ENCODE data around the gene AIG1.
A peak's percentile ranks its signal among the peaks of the same experiment; 100 is the strongest.

Gene AIG1

GRCh38 chr6:143200167-143200770 is 139.6 kb downstream of the AIG1 start:
- DNase-seq = no peak

DNA sequence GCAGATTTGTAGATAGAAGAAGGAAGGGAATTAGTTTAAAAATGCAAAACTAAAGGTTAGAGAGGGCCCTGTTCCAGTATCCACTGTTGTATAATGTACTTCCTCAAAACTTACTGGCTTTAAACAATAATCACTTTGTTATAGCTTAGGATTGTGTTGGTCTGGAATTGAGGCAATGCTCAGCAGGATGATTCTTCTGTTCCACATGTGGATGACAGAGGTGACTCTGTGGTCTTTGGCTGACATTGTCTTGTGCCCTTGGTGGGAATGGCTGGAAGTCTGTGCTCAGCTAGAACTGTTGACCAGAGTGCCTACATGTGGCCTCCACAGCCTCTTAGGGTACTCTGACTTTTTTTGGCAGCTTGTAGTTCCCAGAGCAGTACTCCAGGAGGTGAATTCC is 143.4 kb downstream of the AIG1 start:
- no peak for DNase-seq

- no peak for DNase-seq
Observed at GRCh38 chr6:143205131-143205535, 144.4 kb downstream of the AIG1 start.

DNA sequence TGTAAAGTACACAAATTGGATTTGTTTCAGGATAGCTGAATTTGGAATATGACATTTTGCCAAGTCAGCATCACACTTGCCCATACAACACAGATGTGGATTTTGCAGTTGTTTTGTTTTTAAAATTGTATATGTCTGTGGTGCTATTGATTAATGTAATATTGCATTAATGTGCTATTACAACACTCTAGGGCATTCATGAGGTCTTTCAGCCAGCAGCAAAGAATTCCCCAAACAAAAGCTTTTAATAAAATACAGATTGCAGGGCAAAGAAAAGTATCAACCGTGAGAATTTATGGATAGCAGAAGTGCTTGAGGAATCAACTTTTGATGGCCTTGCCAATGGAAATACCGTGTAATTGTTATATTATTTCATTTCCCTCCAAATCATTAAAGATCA is 144.9 kb downstream of the AIG1 start:
- no peak for DNase-seq

DNA sequence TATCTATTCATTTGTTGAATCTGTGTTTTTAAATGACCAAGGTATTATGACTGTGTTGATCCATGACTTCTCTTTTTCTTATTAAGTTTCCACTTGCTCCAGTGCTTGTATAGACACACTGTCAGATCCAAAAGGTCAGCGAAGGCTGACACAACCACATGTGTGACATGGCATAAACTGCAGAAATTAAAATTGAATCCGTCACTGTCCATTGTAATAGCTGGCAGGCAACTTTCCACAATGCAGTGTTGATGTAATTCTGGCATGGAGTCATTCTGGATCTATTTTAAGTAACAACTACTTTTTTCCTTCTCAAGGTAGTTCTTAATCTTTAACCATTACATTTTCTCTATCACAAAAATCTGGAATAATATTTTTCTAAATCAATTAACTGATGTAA is 145.3 kb downstream of the AIG1 start:
- no peak for DNase-seq

GRCh38 chr6:143206550-143206949 is 145.9 kb downstream of the AIG1 start:
- DNase-seq = no peak

GRCh38 chr6:143210420-143210819 is 149.7 kb downstream of the AIG1 start:
- no peak for DNase-seq

DNA sequence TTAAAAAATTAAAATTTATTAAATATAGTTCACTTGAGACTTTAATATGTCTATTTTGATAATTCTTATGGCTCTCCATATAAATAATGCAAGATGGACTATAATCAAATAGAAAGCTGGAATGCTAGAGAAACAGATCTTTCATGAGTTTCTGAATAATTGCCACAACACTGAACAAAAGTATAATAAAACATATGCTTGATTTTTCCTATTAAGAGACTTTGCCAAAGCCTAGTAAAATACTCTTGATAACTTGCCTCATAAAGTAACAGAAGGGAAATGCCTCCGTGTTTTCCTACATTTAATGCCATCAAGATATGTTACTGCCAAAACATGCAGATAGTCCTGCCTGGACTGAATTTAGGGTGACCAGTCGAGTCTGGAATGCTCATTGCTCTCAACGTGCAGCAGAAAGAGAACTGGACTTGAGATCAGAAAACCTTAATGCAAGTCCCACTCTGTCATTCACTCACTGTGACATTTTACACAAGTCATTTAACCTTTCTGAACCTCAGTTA is 153.2 kb downstream of the AIG1 start:
- DNase-seq = no peak

DNA sequence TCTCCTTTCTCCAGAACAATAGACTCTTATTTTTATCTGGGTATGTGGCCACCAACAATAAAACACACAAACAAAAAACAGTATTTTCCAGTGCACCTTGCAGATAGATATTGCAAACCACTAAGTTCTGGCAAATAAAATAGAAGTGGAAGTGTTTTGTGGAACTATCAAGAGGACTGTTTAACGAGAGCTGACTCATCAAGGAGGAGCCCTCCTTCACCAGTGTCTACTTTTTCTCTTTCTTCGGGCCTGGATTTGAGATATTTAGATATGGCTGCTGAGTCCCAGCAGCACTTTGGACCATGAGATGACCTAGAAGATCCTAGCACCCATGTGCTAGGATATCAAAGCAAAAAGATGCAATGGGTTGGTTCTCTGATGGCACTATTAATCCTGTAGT is 154.7 kb downstream of the AIG1 start:
- no peak for DNase-seq

DNA sequence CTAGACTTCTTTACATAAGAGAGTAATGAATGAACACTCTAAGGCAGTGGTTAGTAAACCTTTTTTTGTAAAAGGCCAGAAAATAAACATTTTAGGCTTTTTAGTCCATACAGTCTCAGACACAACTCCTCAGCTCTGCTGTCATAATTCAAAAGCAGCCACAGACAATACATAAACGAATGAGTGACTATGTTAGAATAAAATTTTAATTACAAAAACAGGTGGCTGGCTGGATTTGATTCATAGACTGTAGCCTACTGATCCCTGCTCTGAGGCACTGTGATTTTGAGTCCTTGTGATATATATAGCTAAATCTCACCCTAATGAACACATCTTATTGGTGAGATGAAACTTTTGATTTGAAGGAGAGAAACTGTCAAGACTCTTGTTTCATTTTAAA is 155.1 kb downstream of the AIG1 start:
- no peak for DNase-seq

- no peak for DNase-seq
Observed at GRCh38 chr6:143218233-143218632, 157.5 kb downstream of the AIG1 start.

GRCh38 chr6:143221698-143222097 is 161.0 kb downstream of the AIG1 start:
- DNase-seq = no peak

DNA sequence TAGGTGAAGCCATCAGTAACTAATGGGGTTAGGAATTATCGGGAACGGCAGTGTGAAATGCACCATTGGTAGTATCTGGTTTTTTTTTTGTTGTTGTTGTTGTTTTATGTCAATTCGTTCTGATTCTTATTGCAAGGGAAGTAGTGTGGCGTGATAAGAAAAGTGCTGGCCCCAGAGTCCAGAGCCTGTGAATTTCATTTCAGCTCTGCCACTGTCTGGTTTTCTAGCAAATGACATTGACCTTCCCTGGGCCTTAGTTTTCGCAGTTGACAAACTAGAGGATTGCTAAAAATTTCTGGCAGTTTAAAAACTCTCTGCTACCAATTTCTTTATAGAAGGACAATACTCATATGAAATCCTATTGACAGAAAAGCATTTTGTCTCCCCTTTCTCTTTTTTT is 161.6 kb downstream of the AIG1 start:
- no peak for DNase-seq

GRCh38 chr6:143222801-143223231 is 162.1 kb downstream of the AIG1 start:
- DNase-seq = no peak

- peak; percentile 44 for DNase-seq
Observed at GRCh38 chr6:143223895-143224294, 163.2 kb downstream of the AIG1 start.

DNA sequence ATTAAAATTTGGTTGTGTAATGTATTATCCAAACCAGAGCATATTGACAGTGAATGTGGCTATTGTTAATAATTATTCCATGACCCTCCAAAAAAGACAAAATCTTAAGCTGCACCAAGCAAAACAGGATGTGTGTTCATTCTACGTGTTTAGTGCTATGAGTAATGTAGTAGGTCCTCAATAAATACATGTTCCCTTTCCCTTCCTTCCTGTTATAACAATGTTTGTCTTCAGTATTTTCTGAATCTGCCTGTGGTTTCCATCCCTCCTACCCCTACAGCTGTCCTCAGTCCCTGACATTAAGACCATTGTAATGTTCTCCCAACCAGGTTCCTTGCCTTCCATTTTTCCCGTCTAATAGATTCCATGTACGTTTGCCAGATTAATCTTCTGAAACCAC is 163.8 kb downstream of the AIG1 start:
- DNase-seq = no peak

GRCh38 chr6:143225929-143226328 is 165.2 kb downstream of the AIG1 start:
- DNase-seq = peak; percentile 29

- DNase-seq = no peak
Observed at GRCh38 chr6:143227675-143228074, 167.0 kb downstream of the AIG1 start.

- no peak for DNase-seq
Observed at GRCh38 chr6:143229400-143229799, 168.7 kb downstream of the AIG1 start.

GRCh38 chr6:143232849-143233248 is 172.2 kb downstream of the AIG1 start:
- DNase-seq = peak; percentile 84

- DNase-seq = peak; percentile 27
Observed at GRCh38 chr6:143233554-143234285, 173.0 kb downstream of the AIG1 start.

DNA sequence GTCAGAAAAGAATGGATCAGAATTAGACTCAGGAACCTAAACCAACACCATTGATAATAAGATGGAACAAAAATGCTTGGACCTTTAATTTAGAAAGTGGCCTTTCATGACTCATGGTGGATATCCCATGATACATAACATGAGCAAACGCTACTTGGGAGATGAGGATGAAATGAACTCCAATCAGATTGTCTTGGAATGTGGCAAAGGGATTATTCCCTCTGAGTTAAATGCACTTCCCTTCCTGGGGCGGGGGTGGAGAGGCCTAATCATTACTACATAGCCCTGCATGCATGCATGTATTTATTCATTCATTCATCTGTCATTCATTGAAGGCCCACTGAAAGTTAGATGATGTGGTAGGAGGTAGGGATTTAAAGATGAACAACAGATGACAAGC is 174.0 kb downstream of the AIG1 start:
- DNase-seq = no peak

DNA sequence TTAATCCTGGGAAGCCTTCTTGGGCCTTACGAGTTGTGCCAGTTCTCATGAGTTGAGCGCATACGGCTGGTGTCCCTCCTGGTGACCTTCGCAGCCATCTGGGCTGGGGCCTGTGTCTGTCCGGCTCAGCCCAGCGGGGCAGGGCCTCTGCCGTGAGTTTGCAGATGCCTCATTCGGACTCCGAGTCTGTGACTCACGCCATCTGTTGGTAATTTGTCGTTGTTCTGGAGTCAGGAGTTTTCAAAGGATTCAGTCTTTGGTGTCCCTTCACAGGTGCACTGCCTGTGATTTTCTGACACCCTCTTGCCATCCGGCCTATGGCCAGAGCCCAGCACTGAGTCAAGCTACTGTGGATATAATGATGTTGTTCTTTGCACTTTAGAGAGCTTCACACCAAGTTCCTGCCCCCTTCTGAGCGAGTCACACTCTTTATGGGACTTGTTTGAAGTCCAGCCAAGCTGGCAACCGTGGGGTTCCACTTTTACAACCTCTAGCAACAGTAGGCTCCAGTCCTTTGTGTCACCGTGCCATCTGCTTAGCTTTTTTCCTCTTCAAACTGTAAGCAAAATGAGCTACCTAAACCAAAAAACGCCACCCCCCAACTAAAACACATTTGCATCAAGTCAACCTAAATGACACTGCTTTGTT is 175.6 kb downstream of the AIG1 start:
- DNase-seq = peak; percentile 89

DNA sequence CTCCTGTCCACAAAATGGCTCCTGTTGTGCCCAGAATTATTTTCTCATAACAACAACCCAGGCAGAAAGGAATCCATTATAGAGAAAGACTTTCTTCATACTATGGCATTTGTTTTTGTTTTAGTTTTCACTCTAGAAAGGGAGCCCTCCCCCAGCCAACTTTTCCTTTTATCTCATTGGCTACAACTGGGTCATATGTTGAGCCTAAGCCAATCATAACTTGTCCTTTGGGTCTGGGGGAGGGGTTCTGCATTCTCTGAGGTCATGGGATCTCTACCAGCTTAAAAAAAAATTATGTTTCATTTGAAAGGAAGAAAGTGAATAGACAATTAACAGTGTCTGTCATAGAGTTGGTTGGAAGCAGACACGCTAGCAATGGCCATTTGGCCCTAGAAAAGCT is 177.6 kb downstream of the AIG1 start:
- DNase-seq = no peak
